GM19372 (cell line): ENCODE measurements around the gene APC2.
A peak's percentile ranks its signal among the peaks of the same experiment; 100 is the strongest.
"Not testable (repeated sequence)": the region's sequence is repeated elsewhere in the genome, so short reads cannot be mapped to it uniquely, and the experiment has no call there.

ENCODE experiments used
- ATAC-seq: cut with Tn5 transposase; IDR thresholded peaks from one replicate; pipeline ENCODE4 v1.9.1; 2021; ENCODE audit warnings: mild to moderate bottlenecking, low read depth, moderate library complexity; ENCODE audit not compliant: unreplicated experiment

The APC2 gene

DNA sequence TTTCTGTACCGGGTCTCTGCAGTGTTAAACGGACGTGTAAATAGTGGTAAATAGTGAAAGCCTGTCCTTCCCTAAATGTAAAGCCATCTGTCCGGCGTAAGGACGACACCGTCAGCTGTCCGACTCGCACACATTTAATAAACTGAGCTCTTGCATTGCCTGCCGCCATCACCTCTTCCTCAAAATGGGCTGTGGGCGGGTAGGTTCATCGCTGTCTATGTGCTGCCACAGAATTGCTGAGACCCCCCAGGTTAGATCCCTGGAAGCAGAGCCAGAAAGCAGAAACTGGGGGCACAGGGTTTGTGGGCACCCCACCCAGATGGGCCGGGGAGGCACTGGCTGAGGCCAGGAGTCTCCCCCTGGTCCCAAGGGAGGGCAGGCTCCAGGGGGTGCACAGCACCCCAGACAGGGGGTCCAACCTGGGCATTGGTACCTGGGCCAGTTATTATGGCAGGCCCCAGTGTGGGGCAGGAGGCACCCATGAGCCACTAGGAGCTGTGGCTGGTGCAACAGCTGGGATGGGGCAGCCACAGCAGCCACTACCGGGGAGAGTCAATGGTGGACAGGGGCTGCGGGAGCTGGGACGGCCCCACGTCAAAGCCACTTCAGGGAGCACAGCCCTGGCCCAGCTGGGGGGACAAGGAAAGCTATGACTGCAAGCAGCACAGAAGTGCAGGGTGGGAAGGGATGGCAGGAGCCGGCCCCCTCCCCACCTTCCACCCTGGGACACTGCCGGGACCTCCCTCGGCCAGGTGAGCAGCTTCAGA, 23.3 kb downstream of the APC2 start:
- no peak for ATAC-seq

DNA sequence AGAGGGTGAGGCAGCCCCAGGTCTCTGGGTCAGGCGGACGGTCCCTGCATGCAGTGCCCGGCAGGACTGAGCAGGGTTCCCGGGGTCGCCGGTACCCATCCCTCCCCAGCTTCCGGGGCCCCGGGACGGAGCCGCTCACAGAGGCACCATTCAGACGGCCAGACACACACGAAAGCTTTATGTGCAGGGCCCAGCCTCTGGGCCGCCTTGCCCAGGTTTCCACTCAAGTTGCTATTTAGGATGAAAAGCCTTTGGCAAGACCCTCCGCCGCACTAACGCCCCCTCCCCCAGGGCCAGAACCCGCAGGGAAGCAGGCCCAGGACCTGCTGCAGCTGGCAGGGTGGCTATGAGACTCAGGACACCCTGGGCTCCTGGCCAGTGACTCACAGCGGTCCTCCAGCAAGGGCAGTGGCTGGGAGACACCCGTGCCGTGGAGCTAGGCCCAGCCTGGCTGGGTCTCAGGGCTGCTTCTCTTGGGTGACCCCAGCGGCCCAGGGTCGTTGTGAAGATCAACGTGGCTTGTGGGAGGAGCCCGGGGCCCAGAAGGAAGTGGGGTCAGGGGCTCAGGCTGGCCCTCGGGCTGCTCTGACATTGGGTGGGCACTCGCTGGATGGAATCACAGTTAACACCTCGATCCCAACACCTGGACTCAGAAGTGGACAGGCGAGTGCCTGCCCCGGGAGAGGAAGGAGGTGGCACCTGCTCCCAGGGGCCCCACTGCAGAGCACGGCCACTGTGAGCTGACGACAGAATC, 24.3 kb downstream of the APC2 start:
- ATAC-seq = no peak

DNA sequence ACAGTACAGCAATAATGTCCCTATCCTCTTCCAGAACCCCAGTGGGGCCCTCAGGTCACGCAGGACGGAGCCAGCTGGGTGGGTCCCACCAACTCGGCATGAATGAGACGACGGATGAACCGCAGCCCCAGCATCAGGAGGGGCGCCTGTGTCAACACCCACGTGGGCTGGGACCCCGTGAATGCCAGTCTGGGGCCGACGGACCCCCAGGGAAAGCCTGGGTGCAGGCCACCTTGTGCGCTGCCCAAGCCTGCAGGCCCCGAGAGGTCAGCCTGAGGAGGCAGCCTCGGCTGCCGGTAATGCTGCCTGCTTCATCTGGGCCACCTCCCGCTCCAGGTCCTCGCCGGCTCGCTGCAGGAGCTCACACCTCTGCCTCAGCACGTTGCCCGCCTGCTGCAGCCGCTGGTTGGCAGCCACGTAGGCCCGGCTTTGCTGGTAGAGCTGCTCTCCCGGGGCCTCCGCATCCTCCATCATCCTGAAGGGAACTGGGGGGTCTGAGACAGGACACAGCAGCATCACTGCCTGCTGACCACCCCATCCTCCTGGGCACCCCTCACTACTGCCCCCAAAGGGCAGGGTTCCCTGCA, 24.9 kb downstream of the APC2 start:
- ATAC-seq = no peak

DNA sequence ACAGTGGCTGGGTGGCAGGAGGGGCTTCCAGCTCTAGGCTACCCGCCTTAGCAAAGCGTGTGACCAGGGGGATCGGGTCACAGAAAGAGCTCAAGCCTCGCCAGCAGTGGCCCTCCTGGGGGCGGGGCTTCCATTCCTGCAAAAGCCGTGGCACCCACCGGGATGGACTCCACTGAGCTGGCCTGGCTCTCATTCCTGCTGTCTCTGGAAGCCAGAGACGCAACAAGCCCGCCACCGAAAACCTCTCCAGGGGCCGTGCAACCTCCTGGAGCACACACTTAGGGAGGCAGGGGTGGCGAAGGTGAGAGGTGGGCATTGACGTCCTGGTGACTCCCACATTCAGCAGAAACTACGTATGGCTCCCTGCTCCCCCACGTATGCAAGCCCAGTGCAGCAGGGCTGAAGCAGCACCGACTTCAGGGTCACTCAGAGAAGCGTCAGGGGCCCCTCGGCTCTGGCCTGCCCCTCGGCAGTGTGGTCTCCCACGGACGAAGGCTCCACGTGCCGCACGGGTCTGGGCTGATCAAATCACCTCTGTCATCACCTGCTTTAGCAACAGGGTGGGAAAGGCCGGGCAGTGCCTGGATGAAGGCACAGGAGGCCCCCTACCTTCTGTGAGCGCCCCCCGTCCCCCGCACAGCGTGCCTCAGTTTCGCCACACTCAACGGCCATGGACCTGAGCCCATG, 26.0 kb downstream of the APC2 start:
- ATAC-seq = no peak

DNA sequence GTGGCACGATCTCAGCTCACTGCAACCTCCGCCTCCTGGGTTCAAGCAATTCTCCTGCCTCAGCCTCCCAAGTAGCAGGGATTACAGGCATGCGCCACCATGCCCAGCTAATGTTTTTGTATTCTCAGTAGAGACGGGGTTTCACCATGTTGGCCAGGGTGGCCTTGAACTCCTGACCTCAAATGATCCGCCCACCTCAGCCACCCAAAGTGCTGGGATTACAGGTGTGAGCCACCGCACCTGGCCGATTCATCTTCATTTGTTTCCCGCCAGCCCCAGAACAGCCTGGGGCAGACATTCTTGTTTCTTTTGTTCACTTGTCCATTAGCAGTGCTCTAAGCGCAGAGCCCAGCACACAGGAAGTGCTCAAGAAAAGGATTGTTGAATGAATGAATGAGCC, 27.1 kb downstream of the APC2 start:
- ATAC-seq = not testable (repeated sequence)

DNA sequence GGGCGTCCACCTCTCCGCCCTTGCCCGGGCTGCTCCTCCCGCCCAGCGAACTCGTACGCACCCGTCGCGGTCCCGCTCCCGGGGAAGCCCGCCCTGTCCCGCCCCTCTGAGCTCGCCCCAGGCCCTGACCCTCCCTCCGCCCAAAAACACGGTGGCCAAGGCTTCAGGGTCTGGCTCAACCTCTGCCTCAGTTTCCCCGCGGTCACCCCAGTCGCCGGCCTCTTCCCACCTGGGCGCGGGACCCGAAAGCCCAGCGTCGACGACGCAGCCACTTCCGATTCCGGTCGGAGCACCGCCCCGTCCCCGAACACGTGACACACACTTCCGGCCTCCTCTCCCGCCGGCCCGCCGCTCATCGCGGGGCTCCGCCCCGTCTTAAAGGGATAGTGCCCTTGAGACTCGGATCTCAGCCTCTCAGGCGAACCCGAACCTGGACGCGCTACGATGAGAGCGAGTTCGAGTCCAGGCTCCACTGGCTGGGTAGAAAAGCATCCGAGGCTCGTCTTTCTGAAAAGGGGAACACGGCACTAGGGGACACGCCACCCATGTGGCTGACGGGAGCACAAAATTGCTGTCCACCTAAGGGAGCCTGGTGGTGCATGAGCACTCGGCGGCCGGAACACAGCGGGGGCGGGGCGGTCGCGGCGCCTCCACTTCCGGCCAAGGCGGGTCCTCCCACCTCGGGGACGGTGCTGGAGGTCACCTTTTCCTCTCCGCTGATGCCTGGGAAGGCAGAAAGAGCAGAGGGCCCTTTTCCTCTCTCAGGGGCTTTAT, 29.2 kb downstream of the APC2 start, which contains the start of gene C19orf25:
Gene C19orf25, minus strand, starts transcription at position 282 of the 774 bp plus-strand sequence. CDS start 312 bp downstream, outside the sequence.
- ATAC-seq = peak; percentile 88

DNA sequence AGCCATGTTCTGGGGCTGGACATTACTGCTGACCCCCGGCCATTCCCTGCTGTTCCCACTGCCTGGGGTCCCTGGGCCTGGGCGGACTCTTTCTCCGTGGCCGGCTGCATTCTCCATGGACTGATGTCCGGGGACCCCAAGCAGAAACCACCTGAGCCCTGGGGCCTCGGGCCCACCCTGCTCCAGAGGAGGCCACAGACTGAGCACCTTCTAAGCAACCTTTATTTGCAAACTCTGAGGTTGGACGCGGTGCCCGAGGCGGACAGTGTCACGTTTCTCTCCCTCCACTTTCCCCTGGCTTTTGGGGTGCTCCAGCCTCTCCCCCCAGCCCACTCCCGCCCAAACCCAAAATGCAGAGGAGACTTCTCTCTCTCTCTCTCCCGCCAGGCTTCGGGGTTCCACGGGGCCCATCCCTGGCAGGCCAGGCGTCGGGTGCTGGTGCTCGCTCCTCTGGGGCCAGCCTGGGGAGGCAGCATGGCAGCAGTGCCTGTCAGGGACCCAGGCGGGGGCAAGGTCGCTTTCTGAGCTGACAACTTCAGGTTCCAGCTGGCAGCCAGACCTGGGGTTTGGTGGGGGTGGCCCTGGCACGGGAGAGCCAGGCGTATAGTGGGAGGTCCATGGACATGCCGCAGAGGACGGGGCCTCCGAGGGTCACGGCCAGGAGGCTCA, 31.4 kb downstream of the APC2 start:
- no peak for ATAC-seq

DNA sequence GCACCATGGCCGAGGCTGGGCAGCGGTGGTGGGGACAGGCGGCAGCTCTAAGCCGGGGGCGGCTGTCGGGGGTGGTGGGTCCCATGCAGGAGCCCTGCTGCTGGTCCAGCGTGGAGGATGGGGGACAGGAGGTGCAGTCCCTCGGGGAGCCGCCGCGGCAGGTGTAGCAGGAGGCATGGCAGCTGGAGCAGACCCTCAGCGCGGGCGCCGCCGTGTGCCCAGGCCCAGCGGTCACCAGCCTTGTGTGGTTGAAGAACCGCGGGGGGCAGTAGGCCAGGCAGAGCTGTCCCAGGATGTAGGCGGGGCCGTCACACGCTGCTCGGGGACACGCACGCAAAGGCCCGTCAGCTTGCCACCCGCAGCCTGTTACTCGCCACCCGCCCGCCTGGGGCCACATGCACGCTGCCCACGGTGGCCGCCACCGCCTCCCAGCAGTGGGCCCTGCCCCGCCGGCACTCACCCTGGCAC, 32.0 kb downstream of the APC2 start:
- no peak for ATAC-seq

DNA sequence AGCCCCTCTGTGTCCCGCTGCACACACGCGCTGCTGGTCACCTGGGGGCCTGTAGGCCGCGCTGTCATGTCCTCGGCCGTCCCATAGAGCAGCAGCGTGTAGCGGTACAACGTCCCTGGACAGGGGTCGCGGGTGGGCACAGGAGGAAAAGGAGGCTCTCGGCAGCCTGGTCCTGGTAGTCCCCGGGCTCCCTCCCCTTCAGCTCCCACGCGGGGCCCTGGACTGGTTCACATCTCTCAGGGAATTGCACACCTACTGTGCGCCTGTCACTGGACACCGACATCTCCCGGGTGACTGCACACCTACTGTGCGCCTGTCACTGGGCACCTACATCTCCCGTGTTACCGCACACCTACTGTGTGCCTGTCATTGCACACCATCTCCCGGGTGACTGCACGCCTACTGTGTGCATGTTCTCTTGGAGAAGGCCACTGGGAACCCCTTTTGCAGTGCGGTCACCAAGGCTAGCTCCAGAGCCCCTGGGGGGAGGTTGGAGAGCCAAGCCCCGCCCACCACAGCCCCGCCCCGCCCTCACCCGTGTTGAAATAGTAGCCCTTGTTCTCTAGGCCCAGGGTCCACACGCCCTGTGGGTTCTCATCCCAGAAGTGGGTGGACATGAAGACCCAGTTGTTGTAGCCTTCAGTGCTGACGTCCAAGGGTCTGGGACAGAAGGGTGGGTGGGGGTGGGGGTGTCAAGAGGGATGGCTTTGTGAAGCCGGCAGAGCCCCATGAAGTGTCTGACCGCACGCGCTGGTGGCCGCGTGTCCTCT, 32.6 kb downstream of the APC2 start:
- ATAC-seq = no peak

DNA sequence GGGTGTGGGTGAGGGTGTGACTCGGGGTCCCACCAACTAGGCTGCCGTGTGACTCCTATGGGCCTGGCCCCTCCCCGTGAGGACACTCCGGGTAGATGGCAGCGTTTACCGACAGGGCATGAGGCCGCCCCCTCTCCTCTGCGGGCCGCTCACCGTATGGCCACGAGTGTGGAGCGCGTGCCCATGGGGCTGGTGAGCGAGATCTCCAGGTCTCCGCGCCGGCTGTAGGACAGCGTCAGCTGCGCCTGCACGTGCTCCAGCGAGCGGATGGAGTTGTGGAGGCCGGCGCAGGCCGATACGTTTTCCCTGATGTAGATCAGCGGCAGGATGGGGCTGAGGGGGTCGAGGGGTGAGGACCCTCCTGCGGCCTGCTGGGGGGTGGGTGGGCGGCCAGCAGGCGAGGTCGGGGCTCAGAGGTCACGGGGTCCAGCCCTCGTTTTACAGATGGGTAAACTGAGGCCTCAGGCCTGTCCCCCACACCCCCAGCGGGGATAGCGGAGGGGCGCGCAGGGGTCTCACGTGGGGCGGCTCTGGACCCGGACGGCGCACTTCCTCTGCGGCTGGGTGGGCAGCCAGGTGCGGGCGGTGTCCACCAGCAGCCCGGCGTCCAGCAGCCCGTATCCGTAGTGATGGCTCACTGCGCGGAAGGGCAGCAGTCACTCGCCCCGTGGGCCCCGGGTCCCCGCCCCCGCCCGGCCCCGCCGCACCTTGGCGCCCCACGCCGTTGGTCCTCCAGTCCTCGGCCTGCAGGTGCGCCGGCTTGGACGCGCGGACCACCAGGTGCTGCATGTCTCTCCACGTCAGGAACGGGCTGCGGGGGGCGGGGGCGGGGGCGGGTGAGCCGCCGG, 33.4 kb downstream of the APC2 start:
- no peak for ATAC-seq

DNA sequence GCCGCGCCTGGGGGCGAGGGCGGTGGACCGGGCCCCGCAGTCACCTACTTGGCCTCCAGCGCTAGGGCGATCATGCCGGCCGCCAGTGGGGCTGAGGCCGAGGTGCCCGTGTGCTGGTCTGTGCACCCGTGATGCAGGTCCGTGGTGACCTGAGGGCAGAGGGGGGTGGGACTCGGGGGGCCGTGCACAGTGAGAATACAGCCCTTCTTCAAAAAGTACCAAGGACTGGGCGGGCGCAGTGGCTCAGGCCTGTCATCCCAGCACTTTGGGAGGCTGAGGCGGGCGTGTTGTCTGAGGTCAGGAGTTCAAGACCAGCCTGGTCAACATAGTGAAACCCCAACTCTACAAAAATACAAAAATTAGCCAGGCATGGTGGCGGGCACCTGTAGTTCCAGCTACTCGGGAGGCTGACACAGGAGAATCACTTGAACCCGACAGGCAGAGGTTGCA, 34.1 kb downstream of the APC2 start:
- ATAC-seq = no peak

DNA sequence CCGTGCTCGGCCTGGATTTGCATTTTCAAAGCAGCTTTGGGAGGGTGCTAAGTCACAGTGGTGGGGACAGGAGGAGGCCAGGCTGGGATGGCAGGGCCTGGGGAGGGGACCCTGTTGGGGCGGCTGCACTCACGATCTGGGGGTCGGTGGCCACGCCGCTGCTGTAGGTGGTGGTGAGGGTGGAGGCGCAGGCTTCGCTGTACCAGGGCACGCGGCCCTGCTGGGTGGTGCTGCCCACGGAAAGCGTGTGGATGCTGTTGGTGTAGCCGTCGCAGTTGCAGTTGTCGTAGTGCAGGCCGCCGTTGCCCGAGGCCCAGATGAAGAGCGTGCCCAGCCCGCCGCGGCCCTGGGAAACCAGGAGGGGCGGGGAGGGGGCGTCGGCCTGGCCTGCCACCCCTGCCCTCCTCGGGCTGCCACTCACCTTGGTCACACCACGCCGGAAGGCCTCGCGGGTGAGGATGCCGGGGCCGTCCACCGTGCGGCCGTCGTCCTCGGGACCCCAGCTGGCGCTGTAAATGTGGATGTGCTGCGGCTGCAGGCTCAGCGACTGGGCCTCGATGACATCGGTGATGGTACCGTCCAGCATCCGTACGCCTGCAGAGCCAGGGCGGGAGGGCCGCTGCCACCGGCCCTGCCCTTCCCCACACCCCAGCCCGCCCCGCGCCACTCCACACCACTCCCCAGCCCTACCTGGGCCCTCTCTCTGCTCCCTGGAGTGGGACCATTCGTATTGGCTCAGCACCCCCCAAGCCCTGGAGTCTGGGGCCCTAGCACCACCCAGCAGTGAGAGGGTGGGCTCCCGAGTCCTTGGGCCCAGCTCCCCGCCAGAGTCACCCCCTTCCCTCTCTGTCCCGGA, 37.0 kb downstream of the APC2 start:
- ATAC-seq = no peak

DNA sequence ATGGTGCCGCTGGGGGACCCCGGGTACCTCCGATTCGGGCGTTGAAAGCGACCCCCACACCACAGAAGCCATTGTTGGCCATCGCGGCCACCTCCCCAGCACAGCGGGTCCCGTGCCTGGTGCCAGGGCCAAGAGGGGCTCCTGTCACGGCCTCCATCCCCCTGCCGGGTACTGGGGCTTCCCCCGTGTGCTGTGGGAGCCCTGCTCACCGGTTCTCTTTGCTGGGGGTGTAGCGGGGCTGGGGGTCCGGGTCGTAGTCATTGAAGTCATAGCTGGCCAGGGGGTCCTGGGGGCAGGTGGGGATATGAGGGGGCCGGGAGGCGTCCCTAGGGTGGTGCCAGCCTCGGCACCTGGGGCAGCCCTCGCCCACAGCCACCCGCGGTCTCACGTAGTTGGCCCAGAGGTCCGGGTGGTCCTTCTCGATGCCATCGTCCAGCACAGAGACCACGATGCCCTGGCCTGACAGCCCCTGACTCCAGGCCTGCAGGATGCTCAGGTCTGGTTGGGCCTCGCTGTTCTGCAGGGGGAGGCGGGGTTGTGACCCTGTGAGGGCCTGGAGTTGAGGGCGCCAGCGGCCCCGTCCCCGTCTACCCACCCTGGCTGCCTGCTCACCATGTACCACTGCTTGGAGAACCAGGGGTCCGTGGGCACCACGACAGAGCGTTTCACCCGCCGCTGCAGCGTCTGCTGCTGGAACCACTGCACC, 37.8 kb downstream of the APC2 start:
- no peak for ATAC-seq

DNA sequence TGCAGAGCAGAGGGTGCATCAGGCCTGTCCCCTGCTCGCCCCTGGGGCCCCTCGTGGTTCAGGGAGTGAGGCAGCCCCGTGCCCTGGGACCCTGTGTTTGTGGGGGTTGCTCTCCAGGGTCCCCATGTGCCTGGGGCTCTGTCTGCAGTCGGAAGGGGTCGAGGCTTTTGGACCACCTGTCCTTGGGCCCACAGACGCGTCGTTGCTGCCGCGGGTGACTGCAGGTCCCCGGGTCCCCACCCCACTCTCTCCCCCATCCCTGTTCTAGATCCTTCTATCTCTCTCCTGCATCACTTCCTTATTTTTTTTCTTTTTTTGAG, 38.3 kb downstream of the APC2 start:
- no peak for ATAC-seq

DNA sequence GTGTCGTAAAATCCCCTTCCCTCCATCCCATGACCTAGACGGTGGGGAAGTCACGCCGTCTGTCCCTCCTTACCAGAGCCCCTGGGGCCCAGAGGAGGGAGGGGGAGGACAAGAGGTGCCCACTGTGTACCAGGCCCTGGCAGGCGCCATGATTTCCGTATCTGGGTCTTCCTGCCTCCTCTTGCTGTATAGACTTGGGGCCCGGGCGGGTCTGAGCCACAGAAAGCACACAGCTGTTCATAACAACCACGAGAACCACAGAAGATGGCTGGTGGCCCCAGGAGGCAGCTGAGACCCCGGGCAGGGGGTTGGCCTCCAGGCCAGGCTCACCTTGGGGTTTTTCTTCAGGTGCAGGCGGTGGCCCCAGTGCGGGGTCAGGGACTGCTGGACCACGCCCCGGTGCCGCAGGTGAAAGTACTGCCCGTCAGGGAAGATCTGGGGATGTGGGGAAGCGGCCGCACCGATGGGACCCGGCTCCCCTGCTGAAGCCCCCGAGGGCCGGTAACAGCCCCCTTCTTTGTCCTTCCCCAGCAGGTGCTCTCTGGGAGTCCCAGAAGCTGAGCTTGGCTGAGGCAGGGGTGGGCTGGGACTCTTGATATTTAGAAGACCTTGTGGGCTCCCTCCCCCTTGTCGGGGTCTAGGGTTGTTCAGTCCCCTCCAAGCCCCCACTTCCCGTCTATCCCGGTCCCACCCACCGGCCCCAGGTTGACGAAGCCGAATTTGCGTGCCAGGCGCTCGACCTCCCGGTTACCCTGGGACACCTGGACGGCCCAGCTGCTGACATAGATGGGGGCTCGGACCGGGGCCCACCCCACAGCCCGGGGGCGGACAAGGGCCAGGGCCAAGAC, 39.8 kb downstream of the APC2 start:
- ATAC-seq = no peak
